ENCODE data around the gene PPP1R12C. TPM values are rescaled to one million over a fixed set of nuclear protein-coding genes. Genes with fewer than 3 reads are reported as not detected.
A peak's percentile ranks its signal among the peaks of the same experiment; 100 is the strongest.

The PPP1R12C gene
- polyA plus RNA-seq, 3 donors, result 2.1 to 206 (median 2.6) TPM

DNA sequence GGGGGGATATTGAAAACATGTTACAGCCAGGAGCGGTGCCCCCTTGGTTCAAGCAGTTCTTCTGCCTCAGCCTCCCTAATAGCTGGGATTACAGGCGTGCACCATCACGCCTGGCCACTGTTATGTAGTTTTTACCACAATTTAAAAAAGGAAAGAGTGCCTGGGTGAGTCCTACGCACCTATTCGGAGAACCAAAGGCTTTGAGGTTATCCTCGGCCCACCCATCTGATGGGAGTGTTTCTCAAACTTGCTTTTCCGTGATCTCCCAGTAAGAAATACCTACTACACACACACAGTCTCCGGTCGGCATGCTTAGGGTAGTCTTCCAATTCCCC, 75.1 kb downstream of the PPP1R12C start:
- DNase-seq, result no peak
- Histone ChIP-seq H3K9ac (ENCODE audit: insufficient read depth, low read length, poor library complexity, severe bottlenecking) (no peak overlapping the region), H3K79me2 (ENCODE audit: insufficient read depth, low read length) (no peaks in the 10 kb centered on the region), H4K20me1 (ENCODE audit: insufficient read depth, low read length) (peaks cover 20% of the 10 kb centered on the region), H2AFZ (ENCODE audit: insufficient read depth, low read depth, low read length, poor library complexity, severe bottlenecking) (no peak overlapping the region), H3K9me3 (replicated peaks in 1 of 2; ENCODE audit: control insufficient read depth in 1 of 2, insufficient read depth in 1 of 2, low read length in 2 of 2) (no peaks in the 10 kb centered on the region), H3K27me3 (ENCODE audit: control insufficient read depth in 2 of 2, insufficient read depth in 2 of 2, low read length in 2 of 2) (peaks cover 2 to 26% of the 10 kb centered on the region in 2 donors), H3K4me2 (replicated peaks; ENCODE audit: extremely low read depth, low read length, poor library complexity, severe bottlenecking) (no peak overlapping the region), H3K36me3 (replicated peaks in 1 of 2; ENCODE audit: control insufficient read depth in 1 of 2, insufficient read depth in 2 of 2, low read length in 2 of 2) (peaks cover 24 to 34% of the 10 kb centered on the region in 2 donors), H3K4me1 (ENCODE audit: control insufficient read depth in 1 of 2, insufficient read depth in 2 of 2, low read length in 2 of 2) (peaks cover 9 to 15% of the 10 kb centered on the region in 2 donors), H3K27ac (ENCODE audit: low read depth in 1 of 2, low read length in 2 of 2) (no peak overlapping the region), H3K4me3 (replicated peaks in 1 of 3; ENCODE audit: low read depth in 2 of 3, low read length in 3 of 3) (no peak overlapping the region)
- intact Hi-C loops (cut with micrococcal nuclease), result loop anchor here in 1 of 2 donors (10.0 kb wide), 1 partner anchor 48 kb away; no protein-coding TSS in a partner anchor
- Mint-ChIP-seq H3K9me3 (peaks cover 0 to 4% (median 0%) of the 10 kb centered on the region in 7 donors), H3K36me3 (peaks cover 38 to 43% of the 10 kb centered on the region in 2 donors), H3K27ac (peak overlapping the region in 1 of 7 donors; percentile 27), H3K4me3 (peak overlapping the region in 1 of 2 donors; percentile 71), H3K4me1 (peaks cover 15% of the 10 kb centered on the region), H3K27me3 (ENCODE audit: low read depth in 3 of 3) (peaks cover 23 to 40% (median 30%) of the 10 kb centered on the region in 3 donors)
- TF ChIP-seq, protein P1, sequence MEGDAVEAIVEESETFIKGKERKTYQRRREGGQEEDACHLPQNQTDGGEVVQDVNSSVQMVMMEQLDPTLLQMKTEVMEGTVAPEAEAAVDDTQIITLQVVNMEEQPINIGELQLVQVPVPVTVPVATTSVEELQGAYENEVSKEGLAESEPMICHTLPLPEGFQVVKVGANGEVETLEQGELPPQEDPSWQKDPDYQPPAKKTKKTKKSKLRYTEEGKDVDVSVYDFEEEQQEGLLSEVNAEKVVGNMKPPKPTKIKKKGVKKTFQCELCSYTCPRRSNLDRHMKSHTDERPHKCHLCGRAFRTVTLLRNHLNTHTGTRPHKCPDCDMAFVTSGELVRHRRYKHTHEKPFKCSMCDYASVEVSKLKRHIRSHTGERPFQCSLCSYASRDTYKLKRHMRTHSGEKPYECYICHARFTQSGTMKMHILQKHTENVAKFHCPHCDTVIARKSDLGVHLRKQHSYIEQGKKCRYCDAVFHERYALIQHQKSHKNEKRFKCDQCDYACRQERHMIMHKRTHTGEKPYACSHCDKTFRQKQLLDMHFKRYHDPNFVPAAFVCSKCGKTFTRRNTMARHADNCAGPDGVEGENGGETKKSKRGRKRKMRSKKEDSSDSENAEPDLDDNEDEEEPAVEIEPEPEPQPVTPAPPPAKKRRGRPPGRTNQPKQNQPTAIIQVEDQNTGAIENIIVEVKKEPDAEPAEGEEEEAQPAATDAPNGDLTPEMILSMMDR (IDR thresholded peaks at IDR 0.05), result no peak
- WGBS (ENCODE audit: insufficient coverage), result 25% methylated on average over 4 of the region's 9 CpGs

DNA sequence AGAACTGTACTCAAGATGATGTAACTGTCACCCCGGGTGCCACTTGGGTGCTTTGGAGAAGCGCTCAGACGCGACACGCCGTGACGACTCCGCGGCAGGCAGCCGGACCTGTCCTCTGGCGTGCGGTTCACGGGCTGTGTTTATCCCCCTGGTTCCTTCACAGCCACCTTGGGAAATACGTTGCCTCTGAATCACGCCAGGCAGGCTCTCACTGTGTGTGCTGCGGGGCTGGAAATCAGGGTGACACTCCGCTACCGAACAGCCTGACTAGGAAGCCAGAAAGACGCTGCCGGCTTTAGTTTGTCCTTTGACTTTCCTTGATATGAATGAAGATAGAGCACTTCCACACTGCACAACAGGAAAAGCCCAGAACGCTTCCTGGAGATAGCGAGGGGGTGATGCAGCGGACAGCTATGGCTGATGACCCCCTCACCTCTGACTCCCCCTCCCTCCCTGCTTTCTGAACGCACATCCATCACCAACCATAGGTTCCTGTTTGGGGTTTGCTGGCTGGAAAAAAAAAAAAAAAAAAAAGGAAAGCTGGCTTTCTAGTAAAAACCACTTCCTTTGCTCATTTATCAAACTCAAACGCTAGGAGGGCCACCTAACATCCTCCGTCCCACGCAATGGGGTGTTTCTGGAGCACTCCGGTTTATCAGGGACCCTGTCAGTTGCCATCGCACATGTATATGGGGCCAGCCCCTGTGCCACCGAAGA, 75.7 kb downstream of the PPP1R12C start:
- Mint-ChIP-seq H3K4me3 (peak overlapping the region in 1 of 2 donors; percentile 71), H3K4me1 (peaks cover 15% of the 10 kb centered on the region), H3K27ac (peak overlapping the region in 5 of 7 donors; percentile 15 to 75 (median 34)), H3K27me3 (ENCODE audit: low read depth in 3 of 3) (peaks cover 23 to 40% (median 30%) of the 10 kb centered on the region in 3 donors), H3K36me3 (peaks cover 34 to 38% of the 10 kb centered on the region in 2 donors), H3K9me3 (peaks cover 0 to 4% (median 0%) of the 10 kb centered on the region in 7 donors)
- TF ChIP-seq, protein P1 (IDR thresholded peaks at IDR 0.05), result no peak
- no peak overlapping the region for H2AFZ ChIP-seq (ENCODE audit: insufficient read depth, low read depth, low read length, poor library complexity, severe bottlenecking)
- WGBS (ENCODE audit: insufficient coverage), result 6% methylated on average over 20 of the region's 30 CpGs
- no peak overlapping the region for H3K9ac ChIP-seq (ENCODE audit: insufficient read depth, low read length, poor library complexity, severe bottlenecking)
- H3K4me2 ChIP-seq (replicated peaks; ENCODE audit: extremely low read depth, low read length, poor library complexity, severe bottlenecking), result peak overlapping the region; percentile 21
- no peak overlapping the region for H3K27ac ChIP-seq (ENCODE audit: low read depth in 1 of 2, low read length in 2 of 2)
- H3K9me3 ChIP-seq (replicated peaks in 1 of 2; ENCODE audit: control insufficient read depth in 1 of 2, insufficient read depth in 1 of 2, low read length in 2 of 2), result no peaks in the 10 kb centered on the region
- peaks cover 20% of the 10 kb centered on the region for H4K20me1 ChIP-seq (ENCODE audit: insufficient read depth, low read length)
- peaks cover 19 to 28% of the 10 kb centered on the region in 2 donors for H3K36me3 ChIP-seq (replicated peaks in 1 of 2; ENCODE audit: control insufficient read depth in 1 of 2, insufficient read depth in 2 of 2, low read length in 2 of 2)
- peaks cover 9 to 15% of the 10 kb centered on the region in 2 donors for H3K4me1 ChIP-seq (ENCODE audit: control insufficient read depth in 1 of 2, insufficient read depth in 2 of 2, low read length in 2 of 2)
- intact Hi-C loops (cut with micrococcal nuclease), result loop anchor here in 1 of 2 donors (10.0 kb wide), 1 partner anchor 47 kb away; no protein-coding TSS in a partner anchor
- H3K79me2 ChIP-seq (ENCODE audit: insufficient read depth, low read length), result no peaks in the 10 kb centered on the region
- H3K27me3 ChIP-seq (ENCODE audit: control insufficient read depth in 2 of 2, insufficient read depth in 2 of 2, low read length in 2 of 2), result peaks cover 2 to 26% of the 10 kb centered on the region in 2 donors
- DNase-seq, result peak; percentile 5 to 47 (median 23)
- H3K4me3 ChIP-seq (replicated peaks in 1 of 3; ENCODE audit: low read depth in 2 of 3, low read length in 3 of 3), result no peak overlapping the region
